M059J (cell line): ENCODE results near the gene FUT2. TPM values are rescaled to one million over a fixed set of nuclear protein-coding genes. Genes with fewer than 3 reads are reported as not detected.
"Not testable (repeated sequence)": the region's sequence is repeated elsewhere in the genome, so short reads cannot be mapped to it uniquely, and the experiment has no call there.

Source experiments
- DNase-seq: peaks from one replicate; pipeline ENCODE4 v3.0.0-alpha.2; 2012; ENCODE audit warnings: low read depth
- total RNA-seq: library from RNA; depleted of rRNA; stranded (reverse); fragments of >200 nt; shearing (Covaris generic); gene quantifications from 2 replicates; pipeline ENCODE4 v1.2.3, GENCODE V29; 2014

The FUT2 gene
- total RNA-seq, 1 experiment from 2014 or later: not detected

DNA sequence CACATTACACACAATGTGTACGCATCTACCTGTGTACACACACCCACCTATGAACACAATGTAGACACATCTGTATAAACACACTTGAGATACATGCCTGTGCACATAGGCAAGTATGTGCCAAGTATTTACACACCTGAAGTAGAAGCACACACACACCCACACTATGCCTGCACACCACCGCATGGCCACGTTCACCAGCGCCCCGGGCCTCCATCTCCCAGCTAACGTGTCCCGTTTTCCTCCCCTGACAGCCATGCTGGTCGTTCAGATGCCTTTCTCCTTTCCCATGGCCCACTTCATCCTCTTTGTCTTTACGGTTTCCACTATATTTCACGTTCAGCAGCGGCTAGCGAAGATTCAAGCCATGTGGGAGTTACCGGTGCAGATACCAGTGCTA lies 6.9 kb downstream of the FUT2 start:
- DNase-seq: no peak

- no peak for DNase-seq
Observed at GRCh38 chr19:48703316-48703715, 7.5 kb downstream of the FUT2 start.

DNA sequence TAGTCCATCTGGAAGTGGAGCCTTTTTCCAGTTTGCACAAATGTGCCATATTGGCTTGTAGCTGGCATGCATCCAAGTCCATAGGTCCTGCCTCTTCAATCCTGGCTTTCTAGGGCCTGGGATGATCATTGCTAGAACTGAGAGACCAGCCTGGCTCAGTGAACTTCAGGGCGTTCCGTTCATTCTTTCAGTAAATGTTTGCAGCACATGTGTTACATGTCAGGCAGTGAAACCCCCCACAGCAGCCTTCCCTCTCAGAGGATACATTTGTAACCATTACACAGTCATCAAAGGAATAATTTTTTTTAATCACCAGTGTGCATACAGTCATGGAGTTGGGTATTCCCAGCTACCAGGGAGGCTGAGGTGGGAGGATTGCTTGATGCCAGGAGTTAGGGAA lies 9.7 kb downstream of the FUT2 start:
- no peak for DNase-seq

DNA sequence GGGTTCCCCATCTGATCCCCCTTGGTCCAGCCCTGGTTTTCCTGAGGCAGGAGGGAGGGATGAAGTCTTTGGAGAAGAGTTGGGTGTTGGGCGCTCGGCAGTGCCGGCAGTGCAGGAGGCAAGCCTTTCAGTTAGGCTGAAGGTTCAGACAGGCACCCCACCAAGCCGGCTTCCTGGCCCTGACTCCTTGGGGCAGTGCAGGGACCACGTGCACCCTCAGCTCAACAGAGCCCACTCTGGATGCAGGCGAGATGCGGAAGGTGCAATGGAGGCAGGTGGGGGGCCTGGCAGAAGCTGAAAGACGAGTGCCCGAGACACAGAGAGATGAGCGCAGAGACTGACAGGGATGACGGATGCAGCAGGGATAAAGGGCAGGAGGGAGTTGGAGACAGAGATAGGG lies 12.7 kb downstream of the FUT2 start:
- DNase-seq: no peak

- DNase-seq: no peak
Observed at GRCh38 chr19:48711106-48711662, 15.4 kb downstream of the FUT2 start.

GRCh38 chr19:48713041-48713863 lies 17.5 kb downstream of the FUT2 start:
- no peak for DNase-seq

- peak; percentile 99 for DNase-seq
Observed at GRCh38 chr19:48713864-48714755, 18.3 kb downstream of the FUT2 start.

GRCh38 chr19:48714759-48715675 lies 19.2 kb downstream of the FUT2 start:
- no peak for DNase-seq

DNA sequence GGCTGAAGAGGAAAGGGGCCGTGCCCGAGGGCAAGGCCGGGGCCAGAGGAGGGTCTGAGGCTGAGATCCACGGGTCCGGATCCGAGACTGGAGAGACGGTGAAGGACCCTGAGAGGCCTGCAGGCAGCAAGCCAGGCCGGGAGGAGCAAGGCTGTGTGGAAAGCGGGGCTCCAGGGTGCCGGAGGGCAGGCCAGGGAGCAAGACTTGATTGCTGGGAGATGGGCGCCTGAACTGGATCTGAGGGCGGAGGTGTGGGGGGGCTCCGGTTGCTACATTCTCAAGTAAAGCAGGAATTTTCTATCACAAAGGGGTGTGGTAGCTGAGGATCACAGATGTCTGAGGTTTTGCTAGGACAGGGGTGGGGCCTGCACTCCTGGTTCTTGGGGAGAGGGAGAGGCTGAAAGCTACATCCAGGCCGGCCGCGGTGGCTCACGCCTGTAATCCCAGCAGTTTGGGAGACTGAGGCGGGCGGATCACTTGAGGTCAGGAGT lies 20.0 kb downstream of the FUT2 start:
- DNase-seq: no peak

DNA sequence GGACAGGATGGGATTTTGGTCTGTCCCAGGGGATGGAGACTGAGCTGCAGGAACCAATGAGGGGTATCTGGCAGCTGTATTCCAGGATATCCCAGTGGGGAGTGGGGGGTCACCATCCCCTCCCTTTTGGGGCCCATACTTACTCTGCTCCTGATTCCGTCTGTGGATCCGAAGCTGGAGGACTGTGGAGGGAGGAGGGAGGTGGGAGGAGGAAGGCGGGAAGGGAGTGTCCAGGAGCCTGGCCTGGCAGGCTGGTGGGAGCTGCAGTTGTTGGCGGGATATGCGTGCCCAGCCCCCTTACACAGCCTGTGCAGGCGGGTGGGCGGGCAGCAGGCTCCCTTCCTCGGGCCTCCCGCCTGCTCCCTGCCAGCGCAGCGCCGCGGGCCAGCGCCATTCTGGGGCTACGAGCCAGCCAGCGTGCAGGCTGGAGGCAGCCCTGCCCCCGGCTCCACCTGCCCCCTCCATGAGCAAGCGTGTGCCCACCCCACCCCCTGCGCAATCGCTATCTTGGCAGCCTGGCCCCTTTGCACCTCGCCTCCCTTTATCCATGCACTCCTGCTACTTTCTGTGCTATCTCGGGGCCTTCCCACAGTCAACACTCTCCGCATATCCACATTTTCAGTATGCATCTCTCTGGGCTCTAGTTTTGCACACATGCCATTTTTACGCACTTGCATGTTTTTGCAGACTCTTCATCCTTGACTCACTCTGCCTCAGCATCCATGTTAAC lies 21.0 kb downstream of the FUT2 start:
- peak; percentile 45 for DNase-seq

- not testable (repeated sequence) for DNase-seq
Observed at GRCh38 chr19:48718106-48718505, 22.3 kb downstream of the FUT2 start.

- no peak for DNase-seq
Observed at GRCh38 chr19:48718711-48719231, 23.0 kb downstream of the FUT2 start.

DNA sequence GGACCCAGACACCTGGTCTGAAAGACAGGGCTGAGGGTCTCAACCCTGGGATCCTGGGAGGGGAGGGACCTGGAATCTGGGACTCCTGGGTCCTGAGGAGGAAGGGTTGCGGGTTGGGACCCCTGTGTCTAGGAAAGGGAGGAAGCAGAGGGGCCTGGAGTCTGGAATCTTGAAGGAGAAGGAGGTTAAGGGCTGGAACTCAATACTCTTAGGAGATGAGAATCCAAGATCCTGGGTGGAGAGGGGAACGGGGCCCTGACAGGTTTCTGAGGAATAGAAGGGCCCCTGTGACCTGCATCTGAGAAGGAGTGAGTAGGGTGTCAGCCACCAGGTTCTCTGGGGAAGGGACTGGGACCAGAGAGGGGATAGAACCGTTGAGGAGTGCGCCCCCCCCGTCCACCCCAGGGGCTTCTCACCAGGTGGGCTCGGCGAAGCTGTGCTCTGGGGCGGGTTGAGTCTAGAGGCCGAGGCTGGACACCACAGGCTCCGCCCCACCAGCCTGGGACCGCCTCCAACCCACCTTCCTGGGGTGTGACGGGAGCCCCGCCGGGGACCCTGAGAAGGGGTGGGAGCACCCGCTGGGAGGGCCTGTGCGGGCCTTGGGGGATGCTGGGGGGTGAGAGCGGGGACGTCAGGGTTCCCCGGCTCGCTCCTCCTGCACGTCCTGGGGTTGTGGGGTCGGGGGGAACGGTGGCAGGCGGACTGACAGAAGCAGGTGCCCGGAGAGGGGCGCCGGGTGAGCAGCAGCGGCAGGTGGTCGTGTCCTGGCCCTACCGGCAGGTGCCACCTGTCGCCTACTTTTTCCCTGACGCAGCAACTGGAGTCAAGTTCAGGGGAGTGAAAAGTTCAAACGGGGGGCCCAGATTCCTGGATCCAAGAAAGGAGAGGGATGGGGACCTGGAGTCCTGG lies 23.7 kb downstream of the FUT2 start, which contains the start of gene MAMSTR:
MAMSTR (minus strand) TSS at position 463 of the 909 bp plus-strand sequence. CDS start 694 bp downstream, outside the sequence.
- DNase-seq: no peak

DNA sequence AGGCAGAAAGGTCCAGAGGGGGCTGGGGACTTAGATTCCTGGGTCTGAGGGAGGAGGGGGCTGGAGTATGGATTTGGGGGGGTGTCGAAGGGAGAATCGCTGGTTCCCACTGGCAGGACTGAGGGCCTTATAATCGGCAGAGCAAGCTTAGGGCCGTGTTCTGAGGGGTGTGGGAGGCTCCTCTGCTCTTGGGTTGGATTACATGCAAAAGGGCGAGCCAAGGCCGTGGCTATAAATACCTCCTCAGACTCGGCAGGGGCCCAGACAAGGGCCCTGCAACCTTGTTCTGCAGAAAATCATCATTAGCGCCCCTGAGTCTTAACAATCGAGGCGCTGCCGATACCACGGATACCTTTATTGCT lies 24.5 kb downstream of the FUT2 start:
- DNase-seq: no peak

DNA sequence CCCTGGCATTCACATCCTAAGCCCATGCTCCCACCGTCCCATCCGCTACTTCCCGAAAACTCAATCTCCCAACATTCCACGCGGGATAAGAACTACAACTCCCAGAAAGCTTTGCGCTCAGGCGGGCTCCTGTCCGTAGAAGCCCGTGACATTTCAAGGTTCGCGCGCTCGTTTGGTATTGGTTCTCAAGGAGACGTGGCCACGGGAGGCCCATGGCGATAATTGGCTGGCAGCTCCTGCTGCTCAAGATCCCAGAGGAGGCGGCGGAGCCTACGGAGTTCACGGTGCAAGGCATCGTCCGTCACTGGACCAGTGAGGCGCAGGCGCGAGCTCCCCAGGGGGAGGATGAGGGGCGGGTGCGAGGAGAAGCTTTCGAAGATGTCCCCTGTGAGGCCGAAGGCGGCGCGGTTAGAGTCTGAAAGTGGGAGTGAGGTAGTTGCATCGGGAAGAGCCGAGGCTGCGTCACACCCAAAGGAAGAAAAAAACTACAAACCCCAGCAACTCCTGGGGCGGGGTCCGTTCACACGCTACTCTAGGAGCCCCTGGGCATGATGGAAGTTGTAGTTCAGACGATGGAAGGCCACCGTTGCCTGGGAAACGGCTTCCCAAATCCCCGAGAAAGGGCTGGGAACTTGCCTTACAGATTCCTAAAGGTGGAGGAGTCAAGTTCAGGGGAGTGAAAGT lies 25.0 kb downstream of the FUT2 start:
- DNase-seq: peak; percentile 100

- DNase-seq: no peak
Observed at GRCh38 chr19:48722196-48722708, 26.5 kb downstream of the FUT2 start.

DNA sequence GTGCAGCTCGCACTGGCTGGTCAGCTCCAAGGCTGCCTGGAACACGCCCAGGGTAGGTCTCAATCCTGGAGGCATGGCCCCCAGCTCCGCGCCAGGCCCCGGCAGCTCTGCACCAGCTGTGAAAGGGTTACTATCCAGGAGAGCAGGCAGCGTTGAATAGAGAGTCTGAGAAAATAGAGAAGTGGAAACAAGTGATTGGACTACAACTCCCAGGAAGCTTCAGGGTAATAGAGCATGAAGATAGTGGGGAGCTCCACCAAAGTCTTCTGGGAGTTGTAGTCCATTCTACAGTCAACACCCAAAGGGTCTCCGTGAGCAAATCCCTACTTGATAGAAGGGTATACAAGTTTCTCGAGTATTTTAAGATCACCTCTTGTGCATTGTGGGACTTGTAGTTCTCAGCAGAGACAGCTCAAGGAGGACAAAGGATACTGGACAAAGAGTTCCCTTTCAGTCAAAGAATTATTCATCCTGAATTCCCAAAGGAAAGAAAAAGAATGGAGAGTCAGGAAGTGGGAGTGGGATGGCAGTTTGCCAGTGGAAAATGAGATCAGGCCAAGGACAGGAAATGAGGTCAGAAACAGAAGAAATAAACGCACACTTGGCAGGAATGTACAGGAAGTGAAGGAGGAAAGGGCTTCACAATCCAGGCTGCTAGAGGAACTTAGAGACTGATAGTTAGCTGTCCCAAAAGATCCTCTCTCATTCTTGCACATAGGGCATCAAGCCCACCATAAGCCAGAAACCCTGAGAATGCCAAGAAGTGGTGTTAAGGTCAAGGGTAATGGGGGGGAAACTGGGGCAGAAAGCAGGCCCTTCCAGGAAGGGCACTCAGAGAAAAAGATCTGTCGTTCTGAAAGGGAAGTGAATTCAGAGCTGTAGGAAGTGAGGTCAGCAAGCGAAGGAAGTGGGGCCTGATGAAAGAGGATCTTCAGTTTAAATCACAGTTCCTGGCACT lies 29.3 kb downstream of the FUT2 start:
- DNase-seq: peak; percentile 91
